ENCODE data around the gene KIF1A. TPM values are rescaled to one million over a fixed set of nuclear protein-coding genes. Genes with fewer than 3 reads are reported as not detected.

Gene KIF1A
- total and polyA plus RNA-seq, 2 of the 8 experiments (the other 6 are each of a cell fraction or from before 2014, with no cell fraction given), result 61.3 to 281 TPM

GRCh38 chr2:240702640-240703011 lies 117.4 kb downstream of the KIF1A start:
- DNase-seq (ENCODE audit: low read depth in 1 of 2, low spot score in 2 of 2) (no peak), FAIRE-seq (no peak)
- Histone ChIP-seq H3K79me2 (ENCODE audit: control insufficient read depth in 1 of 2, insufficient read depth in 2 of 2, low read length in 2 of 2) (no peaks in the 10 kb centered on the region), H4K20me1 (replicated peaks in 1 of 2; ENCODE audit: control insufficient read depth in 1 of 2, insufficient read depth in 2 of 2, low read length in 2 of 2) (peaks cover 0 to 1% of the 10 kb centered on the region in 2 experiments), H3K23me2 (ENCODE audit: low read depth, low read length) (no peaks in the 10 kb centered on the region), H3K9me3 (ENCODE audit: insufficient read depth in 2 of 2, low read depth in 1 of 2, low read length in 1 of 2) (no peaks in the 10 kb centered on the region), H3K27ac (ENCODE audit: low read depth, low read length) (no peak overlapping the region), H2BK12ac (ENCODE audit: low read depth, low read length) (no peak overlapping the region), H3K79me1 (ENCODE audit: low read depth, low read length) (no peaks in the 10 kb centered on the region), H2BK120ac (replicated peaks; ENCODE audit: low read depth, low read length) (no peak overlapping the region), H2AK5ac (ENCODE audit: low read depth, low read length) (no peak overlapping the region), H4K8ac (ENCODE audit: extremely low read depth, insufficient read depth, low read length) (no peak overlapping the region; the same call in 1 of the 2 replicates), H3K36me3 (ENCODE audit: control insufficient read depth in 2 of 4, insufficient read depth in 4 of 4, low read length in 3 of 4) (no peaks in the 10 kb centered on the region), H3K18ac (ENCODE audit: extremely low read depth, low read length) (no peak overlapping the region), H4K91ac (replicated peaks; ENCODE audit: insufficient read length, low read length) (no peak overlapping the region), H3K56ac (replicated peaks; ENCODE audit: insufficient read length, low read depth, low read length) (no peak overlapping the region), H3K14ac (ENCODE audit: insufficient read length) (no peak overlapping the region), H2AFZ (ENCODE audit: low read length) (no peak overlapping the region), H3K4me3 (ENCODE audit: extremely low read depth in 1 of 4, insufficient read depth in 2 of 4, low read depth in 3 of 4, low read length in 4 of 4) (no peak overlapping the region), H3K4me1 (replicated peaks in 1 of 4; ENCODE audit: control insufficient read depth in 3 of 4, insufficient read depth in 4 of 4, low read length in 3 of 4) (no peaks in the 10 kb centered on the region; a peak in 1 of 7 replicates), H2BK5ac (ENCODE audit: low read depth, low read length) (no peak overlapping the region), H3K27me3 (replicated peaks in 1 of 4; ENCODE audit: control insufficient read depth in 3 of 4, extremely low read depth in 1 of 4, insufficient read depth in 3 of 4, low read length in 3 of 4) (no peaks in the 10 kb centered on the region), H3K9ac (replicated peaks in 1 of 4; ENCODE audit: extremely low read depth in 1 of 4, low read depth in 3 of 4, low read length in 3 of 4) (no peak overlapping the region), H2BK15ac (ENCODE audit: low read length) (no peak overlapping the region), H4K5ac (ENCODE audit: insufficient read length, low read depth, low read length) (no peak overlapping the region), H3K4me2 (ENCODE audit: insufficient read depth in 1 of 2, low read depth in 2 of 2, low read length in 2 of 2) (no peak overlapping the region), H2BK20ac (ENCODE audit: low read length) (no peak overlapping the region), H3K23ac (ENCODE audit: insufficient read length) (no peak overlapping the region), H3K4ac (replicated peaks; ENCODE audit: insufficient read length, low read depth, low read length) (no peak overlapping the region)
- ChIA-PET POLR2A (ENCODE audit: partially characterized antibody) (interaction anchor here (0.6 to 1.8 kb wide), 3 partner anchors 9 to 935 kb away, joined by 3 to 5 read pairs (median 4); partner anchors contain the start of gene ATG4B), CTCF (ENCODE audit: partially characterized antibody) (no interaction called here)
- 80% methylated on average over 9 of the region's 9 CpGs; no CpG with 5 or more reads in 1 of the 2 experiments for WGBS, 2 experiments (ENCODE audit: extremely low coverage in 1 of 2, insufficient coverage in 1 of 2, insufficient read length in 1 of 2, insufficient replicate concordance in 2 of 2, low coverage in 1 of 2, low lambda C conversion rate in 2 of 2, missing lambda C conversion rate in 1 of 2)
- no peak for TF ChIP-seq E2F6 (IDR thresholded peaks at IDR 0.05)
- no peak for TF ChIP-seq CHD2 (IDR thresholded peaks at IDR 0.05; ENCODE audit: low read length)
- TF ChIP-seq SP4 (IDR thresholded peaks at IDR 0.05; ENCODE audit: low read length), result no peak
- TF ChIP-seq RBBP5 (IDR thresholded peaks at IDR 0.05; ENCODE audit: borderline replicate concordance, low read depth, low read length), result no peak
